A549 (cell line): ENCODE measurements around the gene KCNH2.

Source experiments
- CEBPB ChIP-seq, 2 experiments: fragments of >200 bp in 1 of 2; sonication (Bioruptor Twin) in 1 of 2; formaldehyde crosslinking in 1 of 2; IDR thresholded peaks; 2 replicates each; pipeline ENCODE4 v1.6.1; 2012 to 2016
- EP300 ChIP-seq, 2 experiments: fragments of >200 bp; sonication (Bioruptor Twin); formaldehyde crosslinking; IDR thresholded peaks; 2 replicates in 1 of 2; 3 replicates in 1 of 2; pipeline ENCODE4 v1.6.1; 2016 to 2017
- GATA3 ChIP-seq: IDR thresholded peaks from 2 replicates; pipeline ENCODE4 v1.6.1; 2012; ENCODE audit warnings: borderline replicate concordance
- HDAC2 ChIP-seq: fragments of 200-600 bp; sonication (generic); IDR thresholded peaks from 2 replicates; pipeline ENCODE4 v1.6.1; 2016
- ZC3H11A ChIP-seq: fragments of 450-650 bp; IDR thresholded peaks from 2 replicates; pipeline ENCODE4 v1.6.1; 2014; ENCODE audit warnings: antibody characterized with exemption, mild to moderate bottlenecking
- TF ChIP-seq, protein P1 (sequence below): fragments of >200 bp; sonication (Bioruptor Twin); formaldehyde crosslinking; IDR thresholded peaks from 3 replicates; pipeline ENCODE4 v1.5.1; 2016

DNA sequence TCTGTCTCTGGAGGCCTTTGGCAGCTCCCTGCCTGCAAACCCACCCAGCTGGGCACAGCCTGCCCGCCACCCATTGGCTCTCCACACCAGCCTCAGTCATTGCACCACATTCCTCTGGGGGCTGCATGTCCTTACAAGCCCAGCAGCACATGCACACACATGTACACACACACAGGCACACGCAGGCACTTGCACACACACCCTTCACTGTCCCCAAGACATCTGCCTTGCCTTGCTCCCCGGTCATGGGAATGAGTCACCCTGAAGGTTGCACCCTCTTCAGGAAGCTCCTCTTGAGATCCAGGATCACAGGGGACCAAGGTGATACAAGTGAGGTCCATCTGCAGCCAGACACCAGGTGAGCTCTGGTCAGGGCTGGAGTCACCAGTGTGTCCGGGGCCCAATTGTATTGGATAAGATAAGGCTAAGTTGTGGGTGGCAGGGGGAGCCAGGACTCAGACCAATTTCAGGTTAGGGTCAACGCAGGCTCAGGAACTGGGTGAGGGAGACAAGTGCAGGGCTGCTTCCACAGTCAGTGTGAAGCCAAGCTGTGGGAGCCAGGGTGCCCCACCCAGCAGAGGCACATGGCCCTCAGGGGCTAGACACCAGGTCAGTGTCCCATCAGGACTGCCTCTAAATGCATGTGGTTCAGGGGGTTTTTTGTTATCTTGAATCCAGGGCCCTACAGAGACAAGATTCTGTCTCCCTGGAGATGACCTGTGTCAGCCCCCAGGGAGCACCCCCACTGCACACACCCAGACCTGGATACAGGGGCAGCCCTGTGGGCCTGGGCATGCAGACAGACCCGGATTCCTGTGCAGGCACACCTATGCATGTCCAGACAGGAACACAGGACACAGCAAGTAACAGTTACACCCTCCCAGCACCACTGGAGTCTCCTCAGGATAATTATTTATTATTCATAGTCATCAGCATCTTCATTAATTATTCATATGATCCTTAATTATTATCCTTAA, 33.8 kb downstream of the KCNH2 start:
- TF ChIP-seq, protein P1, sequence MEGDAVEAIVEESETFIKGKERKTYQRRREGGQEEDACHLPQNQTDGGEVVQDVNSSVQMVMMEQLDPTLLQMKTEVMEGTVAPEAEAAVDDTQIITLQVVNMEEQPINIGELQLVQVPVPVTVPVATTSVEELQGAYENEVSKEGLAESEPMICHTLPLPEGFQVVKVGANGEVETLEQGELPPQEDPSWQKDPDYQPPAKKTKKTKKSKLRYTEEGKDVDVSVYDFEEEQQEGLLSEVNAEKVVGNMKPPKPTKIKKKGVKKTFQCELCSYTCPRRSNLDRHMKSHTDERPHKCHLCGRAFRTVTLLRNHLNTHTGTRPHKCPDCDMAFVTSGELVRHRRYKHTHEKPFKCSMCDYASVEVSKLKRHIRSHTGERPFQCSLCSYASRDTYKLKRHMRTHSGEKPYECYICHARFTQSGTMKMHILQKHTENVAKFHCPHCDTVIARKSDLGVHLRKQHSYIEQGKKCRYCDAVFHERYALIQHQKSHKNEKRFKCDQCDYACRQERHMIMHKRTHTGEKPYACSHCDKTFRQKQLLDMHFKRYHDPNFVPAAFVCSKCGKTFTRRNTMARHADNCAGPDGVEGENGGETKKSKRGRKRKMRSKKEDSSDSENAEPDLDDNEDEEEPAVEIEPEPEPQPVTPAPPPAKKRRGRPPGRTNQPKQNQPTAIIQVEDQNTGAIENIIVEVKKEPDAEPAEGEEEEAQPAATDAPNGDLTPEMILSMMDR = no peak
- TF ChIP-seq HDAC2 (no peak), CEBPB (IDR thresholded peaks at IDR 0.05) (no peak), GATA3 (no peak), EP300 (IDR thresholded peaks at IDR 0.05) (no peak), ZC3H11A (no peak)
